Astrocyte (in vitro differentiated cells and primary cell): ENCODE measurements around the gene CENPE.

Source experiments
- EZH2 ChIP-seq: IDR thresholded peaks from 2 replicates; pipeline ENCODE4 v1.6.1; 2012; ENCODE audit warnings: mild to moderate bottlenecking, low read length, inconsistent platforms; ENCODE audit not compliant: insufficient read depth
- TF ChIP-seq, protein P1 (sequence below): IDR thresholded peaks from 2 replicates; pipeline ENCODE4 v1.5.1; 2011; ENCODE audit warnings: low read depth, mild to moderate bottlenecking, inconsistent platforms, low read length, moderate library complexity; ENCODE audit not compliant: insufficient read depth

DNA sequence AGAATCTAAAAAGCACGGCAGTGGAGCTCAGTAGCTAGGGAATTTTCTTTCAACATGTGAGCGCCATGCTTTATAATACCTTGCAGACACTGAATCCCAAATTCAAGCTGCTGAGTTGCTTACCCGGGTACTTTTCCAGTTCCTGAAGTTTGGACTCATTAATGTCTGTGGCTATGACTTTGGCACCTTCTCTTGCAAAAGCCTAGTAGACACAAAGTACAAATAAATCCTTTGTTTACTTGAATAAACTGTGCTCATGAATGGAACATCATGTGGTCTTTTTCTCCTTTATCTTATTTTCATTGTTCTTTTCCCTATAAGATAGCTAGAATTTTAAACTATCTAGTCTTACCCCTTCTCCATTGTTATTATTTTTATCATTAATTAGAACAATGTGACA, 103.1 kb downstream of the CENPE start:
- TF ChIP-seq EZH2 = no peak
- TF ChIP-seq, protein P1, sequence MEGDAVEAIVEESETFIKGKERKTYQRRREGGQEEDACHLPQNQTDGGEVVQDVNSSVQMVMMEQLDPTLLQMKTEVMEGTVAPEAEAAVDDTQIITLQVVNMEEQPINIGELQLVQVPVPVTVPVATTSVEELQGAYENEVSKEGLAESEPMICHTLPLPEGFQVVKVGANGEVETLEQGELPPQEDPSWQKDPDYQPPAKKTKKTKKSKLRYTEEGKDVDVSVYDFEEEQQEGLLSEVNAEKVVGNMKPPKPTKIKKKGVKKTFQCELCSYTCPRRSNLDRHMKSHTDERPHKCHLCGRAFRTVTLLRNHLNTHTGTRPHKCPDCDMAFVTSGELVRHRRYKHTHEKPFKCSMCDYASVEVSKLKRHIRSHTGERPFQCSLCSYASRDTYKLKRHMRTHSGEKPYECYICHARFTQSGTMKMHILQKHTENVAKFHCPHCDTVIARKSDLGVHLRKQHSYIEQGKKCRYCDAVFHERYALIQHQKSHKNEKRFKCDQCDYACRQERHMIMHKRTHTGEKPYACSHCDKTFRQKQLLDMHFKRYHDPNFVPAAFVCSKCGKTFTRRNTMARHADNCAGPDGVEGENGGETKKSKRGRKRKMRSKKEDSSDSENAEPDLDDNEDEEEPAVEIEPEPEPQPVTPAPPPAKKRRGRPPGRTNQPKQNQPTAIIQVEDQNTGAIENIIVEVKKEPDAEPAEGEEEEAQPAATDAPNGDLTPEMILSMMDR = no peak
